HG03175 (cell line): ENCODE measurements around the gene SYT14.
"Not testable (repeated sequence)": the region's sequence is repeated elsewhere in the genome, so short reads cannot be mapped to it uniquely, and the experiment has no call there.

Experiments used
- ATAC-seq: cut with Tn5 transposase; IDR thresholded peaks from one replicate; pipeline ENCODE4 v1.9.1; 2021; ENCODE audit warnings: mild to moderate bottlenecking, moderate library complexity; ENCODE audit not compliant: unreplicated experiment

The SYT14 gene

GRCh38 chr1:210099921-210100320 is 161.9 kb downstream of the SYT14 start:
- ATAC-seq, result no peak

GRCh38 chr1:210104103-210104502 is 166.1 kb downstream of the SYT14 start:
- ATAC-seq, result no peak

- not testable (repeated sequence) for ATAC-seq
These were observed 174.9 kb downstream of the SYT14 start for GRCh38 chr1:210112906-210113305.

GRCh38 chr1:210117198-210117597 is 179.2 kb downstream of the SYT14 start:
- no peak for ATAC-seq

DNA sequence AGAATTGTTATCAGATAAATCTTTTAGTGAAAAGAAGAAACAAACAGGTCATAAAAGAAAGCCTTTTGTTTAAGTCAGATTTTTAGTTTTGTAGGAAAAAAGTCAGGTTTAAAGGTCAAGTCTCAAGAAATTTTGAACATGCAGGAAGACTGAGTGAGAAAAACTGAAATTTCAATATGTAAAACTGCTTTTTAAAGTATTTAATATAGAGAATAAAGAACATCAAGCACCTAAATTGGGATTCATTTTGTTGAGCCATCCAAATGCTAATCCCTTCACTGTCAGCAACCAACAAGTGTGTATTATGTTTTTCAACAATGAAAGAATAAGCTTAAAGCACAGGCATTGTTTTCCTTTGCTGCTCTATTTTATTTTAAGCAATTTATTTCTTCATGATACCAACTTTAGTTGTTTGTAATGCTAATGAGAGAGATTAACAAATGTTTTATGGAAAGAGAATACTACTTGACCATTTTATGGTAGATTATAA is 179.7 kb downstream of the SYT14 start:
- ATAC-seq, result no peak

- no peak for ATAC-seq
These were observed 185.4 kb downstream of the SYT14 start for GRCh38 chr1:210123383-210123782.

DNA sequence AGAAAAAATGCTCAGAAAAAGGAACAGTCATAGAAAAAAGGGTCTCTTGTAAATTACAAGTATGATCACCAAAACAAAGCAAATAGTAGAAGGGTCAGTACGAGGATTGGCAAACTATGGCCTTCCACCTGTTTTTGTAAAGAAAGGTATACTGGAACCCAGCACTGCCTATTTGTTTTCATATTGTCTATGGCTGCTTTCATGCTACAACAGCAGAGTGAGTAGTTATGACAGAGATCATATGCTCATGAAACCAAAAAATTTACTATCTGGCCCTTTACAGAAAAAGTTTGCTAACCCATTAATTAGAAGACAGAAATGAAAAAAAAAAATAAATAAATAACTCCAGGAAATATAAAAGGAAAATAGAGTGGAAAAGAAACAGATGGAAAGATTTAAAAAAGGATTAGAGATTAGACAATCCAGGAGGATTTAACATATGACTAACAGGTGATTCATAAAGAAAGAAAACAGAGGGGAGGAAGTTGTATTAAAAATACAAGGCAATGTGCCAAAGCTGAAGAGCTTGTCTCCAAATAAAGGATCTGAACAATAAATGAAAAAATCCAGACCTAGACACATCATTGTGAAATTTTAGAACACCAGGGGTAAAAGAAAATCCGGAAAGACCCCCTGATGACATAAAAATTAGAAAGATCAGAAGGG is 186.0 kb downstream of the SYT14 start:
- ATAC-seq, result no peak

DNA sequence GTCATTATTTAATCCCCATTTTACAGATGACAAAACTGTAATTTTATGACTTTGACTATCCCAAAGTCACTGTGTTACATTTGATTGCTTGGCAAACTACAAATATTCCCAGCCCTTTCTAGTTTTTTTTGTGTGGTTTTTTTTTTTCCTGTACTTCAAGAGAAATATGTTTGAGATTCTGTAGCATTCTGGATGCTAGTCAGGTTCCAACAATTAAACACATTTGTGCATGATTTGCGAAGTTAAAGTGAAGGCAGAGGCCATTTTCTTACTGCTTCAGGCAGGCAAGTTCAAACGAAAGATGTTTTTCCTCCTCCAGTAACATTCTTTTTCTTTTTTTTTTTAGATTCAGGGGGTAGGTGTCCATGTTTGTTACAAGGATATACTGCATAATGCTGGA is 186.7 kb downstream of the SYT14 start:
- ATAC-seq, result no peak

- no peak for ATAC-seq
These were observed 187.1 kb downstream of the SYT14 start for GRCh38 chr1:210125143-210125542.

DNA sequence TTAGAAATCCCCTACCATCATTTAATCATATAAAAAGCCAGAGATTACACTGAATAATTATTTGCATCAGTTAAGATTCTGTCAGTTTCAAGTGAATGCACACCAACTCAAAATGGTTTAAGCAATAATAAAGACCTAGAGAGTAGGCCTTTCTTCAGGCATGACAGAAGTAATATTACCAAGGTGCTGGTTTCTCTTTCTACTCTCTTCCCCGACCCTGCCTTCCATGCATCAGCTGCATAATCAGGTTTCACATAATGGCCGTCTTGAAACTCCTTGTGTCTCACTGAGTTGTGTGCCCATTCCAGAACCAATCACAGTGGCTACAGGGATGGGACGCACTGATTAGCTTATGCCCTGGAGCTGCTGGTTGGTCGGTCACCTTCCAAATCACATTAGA is 191.1 kb downstream of the SYT14 start:
- no peak for ATAC-seq

- ATAC-seq, result peak; percentile 68
These were observed 191.7 kb downstream of the SYT14 start for GRCh38 chr1:210129759-210130158.

- no peak for ATAC-seq
These were observed 194.6 kb downstream of the SYT14 start for GRCh38 chr1:210132582-210132981.

GRCh38 chr1:210143465-210144062 is 205.5 kb downstream of the SYT14 start:
- no peak for ATAC-seq

- ATAC-seq, result no peak
These were observed 206.7 kb downstream of the SYT14 start for GRCh38 chr1:210144736-210145135.

DNA sequence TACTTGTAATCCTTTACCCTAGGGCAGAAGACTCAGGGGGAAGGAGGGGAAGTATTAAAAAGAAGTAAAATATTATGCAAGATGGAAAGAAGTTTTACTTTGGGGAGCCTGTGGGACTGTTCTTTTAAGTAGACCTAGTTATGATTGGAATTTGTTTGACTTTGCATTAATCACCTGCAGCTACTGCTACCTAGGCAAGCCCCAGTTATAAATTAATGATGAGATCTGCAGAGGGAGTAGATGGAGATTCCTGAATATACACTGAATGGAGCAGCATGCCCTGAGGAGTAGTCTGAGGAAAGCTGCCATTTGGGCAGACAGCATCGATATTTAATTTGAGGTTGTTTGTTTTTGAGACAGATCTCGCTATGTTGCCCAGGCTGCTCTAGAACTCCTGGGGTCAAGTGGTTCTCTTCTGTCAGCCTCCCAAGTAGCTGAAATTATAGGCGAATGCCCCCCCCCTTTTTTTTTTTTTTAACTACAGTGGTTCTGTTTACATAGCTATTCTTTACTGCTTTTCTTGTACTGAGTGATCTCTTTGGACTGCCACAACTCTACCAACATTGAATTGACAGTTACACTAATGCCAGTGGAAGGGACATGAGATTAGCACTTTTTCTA is 213.1 kb downstream of the SYT14 start:
- no peak for ATAC-seq

DNA sequence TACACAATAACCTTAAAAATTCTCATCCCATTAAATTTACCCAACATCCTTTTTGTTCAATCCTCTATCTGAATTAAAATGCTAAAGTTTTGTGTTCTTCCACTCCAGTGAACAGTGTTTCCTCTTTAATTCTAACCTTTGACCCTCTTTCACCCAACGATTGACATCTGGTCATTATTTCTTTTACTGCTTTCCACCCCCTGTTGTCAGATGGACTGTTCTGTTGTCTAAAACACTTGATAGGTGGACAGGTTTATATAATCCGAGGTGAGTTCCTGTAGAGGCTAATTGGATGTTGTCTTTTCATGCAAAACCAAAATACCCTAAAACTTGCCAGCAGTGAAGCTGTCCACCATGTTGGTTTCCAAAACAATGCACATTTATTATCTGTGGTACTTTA is 221.2 kb downstream of the SYT14 start:
- ATAC-seq, result no peak

- ATAC-seq, result no peak
These were observed 232.2 kb downstream of the SYT14 start for GRCh38 chr1:210170220-210170619.

DNA sequence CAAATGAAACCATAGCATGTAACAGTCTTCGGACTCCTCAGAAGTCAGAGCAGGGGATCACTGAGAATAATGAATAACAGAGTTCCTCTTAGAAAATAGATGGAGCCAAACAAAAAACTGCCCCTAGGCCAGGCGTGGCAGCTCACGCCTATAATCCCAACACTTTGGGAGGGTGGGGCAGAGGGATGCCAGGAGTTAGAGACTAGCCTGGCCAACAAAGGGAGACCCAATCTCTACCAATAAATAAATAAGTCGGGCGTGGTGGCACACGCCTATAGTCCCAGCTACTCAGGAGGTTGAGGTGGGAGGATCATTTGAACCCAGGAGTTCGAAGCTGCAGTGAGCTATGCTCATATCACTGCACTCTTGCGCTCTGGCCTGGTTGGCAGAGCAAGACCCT is 236.1 kb downstream of the SYT14 start:
- ATAC-seq, result no peak

GRCh38 chr1:210185063-210185462 is 247.0 kb downstream of the SYT14 start:
- no peak for ATAC-seq

DNA sequence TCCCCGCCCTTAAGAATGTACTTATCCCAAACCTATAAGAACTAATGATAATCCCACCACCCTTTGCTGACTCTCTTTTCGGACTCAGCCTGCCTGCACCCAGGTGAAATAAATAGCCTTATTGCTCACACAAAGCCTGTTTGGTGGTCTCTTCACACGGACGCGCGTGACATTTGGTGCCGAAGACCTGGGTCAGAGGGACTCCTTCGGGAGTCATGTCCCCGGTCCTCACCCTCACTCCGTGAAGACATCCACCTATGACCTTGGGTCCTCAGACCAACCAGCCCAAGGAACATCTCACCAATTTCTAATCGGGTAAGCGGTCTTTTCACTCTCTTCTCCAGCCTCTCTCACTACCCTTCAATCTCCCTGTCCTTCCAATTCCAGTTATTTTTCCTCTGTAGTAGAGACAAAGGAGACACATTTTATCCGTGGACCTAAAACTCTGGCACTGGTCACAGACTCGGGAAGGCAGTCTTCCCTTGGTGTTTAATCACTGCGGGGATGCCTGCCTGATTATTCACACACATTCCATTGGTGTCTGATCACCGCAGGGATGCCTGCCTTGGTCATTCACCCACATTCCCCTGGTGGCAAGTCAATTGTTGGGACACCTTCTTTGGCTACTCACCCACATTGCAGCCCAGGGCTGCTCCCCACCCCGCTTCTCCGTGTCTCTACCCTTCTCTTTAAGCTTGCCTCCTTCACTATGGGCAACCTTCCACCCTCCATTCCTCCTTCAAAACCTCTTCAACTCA is 250.0 kb downstream of the SYT14 start:
- not testable (repeated sequence) for ATAC-seq

- ATAC-seq, result no peak
These were observed 251.4 kb downstream of the SYT14 start for GRCh38 chr1:210189426-210189825.
